ENCODE results near the gene CNTNAP2.

Gene CNTNAP2

GRCh38 chr7:146683439-146683838 lies 566.8 kb downstream of the CNTNAP2 start:
- no peak for DNase-seq (ENCODE audit: low spot score)

- no peak for DNase-seq (ENCODE audit: low spot score)
Observed at GRCh38 chr7:146690987-146691386, 574.4 kb downstream of the CNTNAP2 start.

- DNase-seq (ENCODE audit: low spot score), result no peak
Observed at GRCh38 chr7:146698995-146699610, 582.5 kb downstream of the CNTNAP2 start.

- DNase-seq (ENCODE audit: low spot score), result no peak
Observed at GRCh38 chr7:146700015-146700560, 583.5 kb downstream of the CNTNAP2 start.

GRCh38 chr7:146701166-146701565 lies 584.6 kb downstream of the CNTNAP2 start:
- no peak for DNase-seq (ENCODE audit: low spot score)

GRCh38 chr7:146702898-146703297 lies 586.3 kb downstream of the CNTNAP2 start:
- DNase-seq (ENCODE audit: low spot score), result no peak

GRCh38 chr7:146709451-146710027 lies 592.9 kb downstream of the CNTNAP2 start:
- no peak for DNase-seq (ENCODE audit: low spot score)

GRCh38 chr7:146713205-146713604 lies 596.6 kb downstream of the CNTNAP2 start:
- no peak for DNase-seq (ENCODE audit: low spot score)

GRCh38 chr7:146713934-146714333 lies 597.3 kb downstream of the CNTNAP2 start:
- DNase-seq (ENCODE audit: low spot score), result no peak

- DNase-seq (ENCODE audit: low spot score), result no peak
Observed at GRCh38 chr7:146720195-146720594, 603.6 kb downstream of the CNTNAP2 start.

- DNase-seq (ENCODE audit: low spot score), result no peak
Observed at GRCh38 chr7:146722986-146723385, 606.4 kb downstream of the CNTNAP2 start.

GRCh38 chr7:146725520-146725919 lies 608.9 kb downstream of the CNTNAP2 start:
- DNase-seq (ENCODE audit: low spot score), result no peak

- no peak for DNase-seq (ENCODE audit: low spot score)
Observed at GRCh38 chr7:146728141-146728540, 611.5 kb downstream of the CNTNAP2 start.

GRCh38 chr7:146728611-146729010 lies 612.0 kb downstream of the CNTNAP2 start:
- DNase-seq (ENCODE audit: low spot score), result no peak

GRCh38 chr7:146731185-146731584 lies 614.6 kb downstream of the CNTNAP2 start:
- no peak for DNase-seq (ENCODE audit: low spot score)

GRCh38 chr7:146735992-146736391 lies 619.4 kb downstream of the CNTNAP2 start:
- DNase-seq (ENCODE audit: low spot score), result no peak

- DNase-seq (ENCODE audit: low spot score), result no peak
Observed at GRCh38 chr7:146736446-146737190, 620.0 kb downstream of the CNTNAP2 start.

GRCh38 chr7:146740039-146740438 lies 623.4 kb downstream of the CNTNAP2 start:
- no peak for DNase-seq (ENCODE audit: low spot score)

GRCh38 chr7:146741911-146742310 lies 625.3 kb downstream of the CNTNAP2 start:
- no peak for DNase-seq (ENCODE audit: low spot score)

- no peak for DNase-seq (ENCODE audit: low spot score)
Observed at GRCh38 chr7:146754385-146754784, 637.8 kb downstream of the CNTNAP2 start.

GRCh38 chr7:146755585-146755984 lies 639.0 kb downstream of the CNTNAP2 start:
- DNase-seq (ENCODE audit: low spot score), result no peak

- no peak for DNase-seq (ENCODE audit: low spot score)
Observed at GRCh38 chr7:146764458-146764857, 647.9 kb downstream of the CNTNAP2 start.

- no peak for DNase-seq (ENCODE audit: low spot score)
Observed at GRCh38 chr7:146768957-146769356, 652.4 kb downstream of the CNTNAP2 start.
